Natural killer cell (primary cell): Measurements from ENCODE around the gene CALHM6. TPM values are rescaled to one million over a fixed set of nuclear protein-coding genes. Genes with fewer than 3 reads are reported as not detected.

Experiments
- ATAC-seq, 3 donors: fragments of 150-1000 bp in 2 of 3; fragments of 200-7000 bp in 1 of 3; cut with Tn5 transposase; 1 replicate in 1 of 3; 2 replicates in 2 of 3; pipeline ENCODE4 v1.10.0; 2021; ENCODE audit warnings: mild to moderate bottlenecking in 2 of 3, moderate library complexity in 2 of 3
- DNase-seq, 2 donors: peaks; one replicate each; pipeline versions ENCODE4 v3.0.0 to v3.0.0-alpha.2; 2013 to 2021; ENCODE audit warnings: mixed read lengths in 1 of 2
- H3K27ac ChIP-seq: one replicate; pipeline ENCODE4 v1.5.1; 2013; ENCODE audit warnings: mild to moderate bottlenecking, low read length
- H3K27me3 ChIP-seq: one replicate; pipeline ENCODE4 v1.6.1; 2013; ENCODE audit warnings: low read length; ENCODE audit not compliant: control insufficient read depth, insufficient read depth
- H3K36me3 ChIP-seq: one replicate; pipeline ENCODE4 v1.6.1; 2013; ENCODE audit warnings: low read length; ENCODE audit not compliant: control insufficient read depth, insufficient read depth
- H3K4me1 ChIP-seq: one replicate; pipeline ENCODE4 v1.6.1; 2013; ENCODE audit warnings: low read length; ENCODE audit not compliant: control insufficient read depth, insufficient read depth
- H3K4me3 ChIP-seq: one replicate; pipeline ENCODE4 v1.5.1; 2013; ENCODE audit warnings: low read length
- H3K9me3 ChIP-seq: one replicate; pipeline ENCODE4 v1.6.1; 2013; ENCODE audit warnings: low read length; ENCODE audit not compliant: control insufficient read depth, insufficient read depth
- H3K27ac Mint-ChIP-seq, 2 donors: one replicate each; pipeline ENCODE4 v1.8.0; 2022; ENCODE audit warnings: mild to moderate bottlenecking in 2 of 2, mixed read lengths in 2 of 2, moderate library complexity in 1 of 2
- H3K27me3 Mint-ChIP-seq, 2 donors: one replicate each; pipeline ENCODE4 v1.8.0; 2022; ENCODE audit warnings: low read depth in 2 of 2, mixed read lengths in 2 of 2
- H3K36me3 Mint-ChIP-seq: one replicate; pipeline ENCODE4 v1.8.0; 2022; ENCODE audit warnings: mixed read lengths
- H3K4me1 Mint-ChIP-seq, 2 donors: one replicate each; pipeline ENCODE4 v1.8.0; 2022; ENCODE audit warnings: mixed read lengths in 2 of 2
- H3K4me3 Mint-ChIP-seq: one replicate; pipeline ENCODE4 v1.8.0; 2022; ENCODE audit warnings: mild to moderate bottlenecking, moderate library complexity, mixed read lengths
- H3K9me3 Mint-ChIP-seq, 2 donors: one replicate each; pipeline ENCODE4 v1.8.0; 2022; ENCODE audit warnings: mixed read lengths in 2 of 2
- CTCF ChIP-seq: fragments of 200-600 bp; IDR thresholded peaks from one replicate; pipeline ENCODE4 v1.8.0; 2022; ENCODE audit warnings: antibody characterized with exemption
- WGBS: methylation state at CpG from one replicate; pipeline ENCODE4 v1.1.7; 2013; ENCODE audit warnings: missing lambda C conversion rate; ENCODE audit not compliant: insufficient coverage; 5-methylcytosine and 5-hydroxymethylcytosine counted together
- intact Hi-C: fragments of 100-400 bp; cut with micrococcal nuclease; formaldehyde crosslinking; loops from one replicate; pipeline ENCODE4 v1.14.2; 2022
- total RNA-seq, 4 donors: library from RNA; stranded (reverse); fragments of 120-200 nt in 1 of 4; gene quantifications; one replicate each; pipeline versions ENCODE4 v1.2.3 to v1.2.4, GENCODE V29; 2013 to 2022

The CALHM6 gene
- total RNA-seq, 3 donors from 2014 or later (not counting 1 experiment from before 2014, with no cell fraction given) = 7.9 to 20.6 (median 12.3) TPM

GRCh38 chr6:116444092-116444491 lies 17.1 kb upstream of the CALHM6 start:
- Histone ChIP-seq H3K4me1 (peaks cover 16% of the 10 kb centered on the region), H3K4me3 (no peak overlapping the region), H3K27ac (no peak overlapping the region), H3K36me3 (no peaks in the 10 kb centered on the region), H3K9me3 (no peaks in the 10 kb centered on the region), H3K27me3 (no peaks in the 10 kb centered on the region)
- Mint-ChIP-seq H3K27me3 (peaks cover 8 to 20% of the 10 kb centered on the region in 2 donors), H3K4me3 (peak overlapping the region; percentile 52), H3K27ac (no peak overlapping the region), H3K36me3 (no peaks in the 10 kb centered on the region), H3K4me1 (peaks cover 19 to 24% of the 10 kb centered on the region in 2 donors), H3K9me3 (no peaks in the 10 kb centered on the region)
- ATAC-seq (peak; percentile 67 to 75 (median 67)), DNase-seq (peak in 1 of 2 donors; percentile 52)
- 12% methylated on average over 1 of the region's 3 CpGs for WGBS
- peak; percentile 41 for TF ChIP-seq CTCF
- intact Hi-C loops = loop anchor here (1.0 kb wide), 1 partner anchor 88 kb away; no protein-coding TSS in a partner anchor

GRCh38 chr6:116444575-116444974 lies 16.6 kb upstream of the CALHM6 start:
- DNase-seq = no peak
- no peaks in the 10 kb centered on the region for H3K27me3 ChIP-seq
- H3K4me3 ChIP-seq = no peak overlapping the region
- Mint-ChIP-seq H3K27me3 (peaks cover 8 to 19% of the 10 kb centered on the region in 2 donors), H3K9me3 (no peaks in the 10 kb centered on the region), H3K4me1 (peaks cover 19 to 24% of the 10 kb centered on the region in 2 donors), H3K27ac (no peak overlapping the region), H3K4me3 (peak overlapping the region; percentile 52), H3K36me3 (no peaks in the 10 kb centered on the region)
- no peaks in the 10 kb centered on the region for H3K9me3 ChIP-seq
- H3K27ac ChIP-seq = no peak overlapping the region
- intact Hi-C loops = loop anchor here (1.0 kb wide), 1 partner anchor 88 kb away; no protein-coding TSS in a partner anchor
- peak; percentile 6 for TF ChIP-seq CTCF
- ATAC-seq = peak in 2 of 3 donors; percentile 25 to 31
- H3K36me3 ChIP-seq = no peaks in the 10 kb centered on the region
- WGBS = 86% methylated on average over 1 of the region's 1 CpG
- H3K4me1 ChIP-seq = peaks cover 16% of the 10 kb centered on the region

- H3K27ac ChIP-seq = no peak overlapping the region
- Mint-ChIP-seq H3K27ac (no peak overlapping the region), H3K4me3 (peak overlapping the region; percentile 32), H3K4me1 (peaks cover 19 to 24% of the 10 kb centered on the region in 2 donors), H3K36me3 (no peaks in the 10 kb centered on the region), H3K27me3 (peaks cover 8 to 17% of the 10 kb centered on the region in 2 donors), H3K9me3 (no peaks in the 10 kb centered on the region)
- H3K4me1 ChIP-seq = peaks cover 16% of the 10 kb centered on the region
- intact Hi-C loops = no loop called here
- TF ChIP-seq CTCF = no peak
- ATAC-seq (peak in 2 of 3 donors; percentile 22 to 68), DNase-seq (peak in 1 of 2 donors; percentile 22)
- H3K36me3 ChIP-seq = no peaks in the 10 kb centered on the region
- 38% methylated on average over 5 of the region's 5 CpGs for WGBS
- no peaks in the 10 kb centered on the region for H3K27me3 ChIP-seq
- no peaks in the 10 kb centered on the region for H3K9me3 ChIP-seq
- H3K4me3 ChIP-seq = no peak overlapping the region
Measured at GRCh38 chr6:116445102-116445501, 16.1 kb upstream of the CALHM6 start.

GRCh38 chr6:116446399-116446798 lies 14.8 kb upstream of the CALHM6 start:
- DNase-seq (no peak), ATAC-seq (peak in 1 of 3 donors; percentile 38)
- Histone ChIP-seq H3K27ac (no peak overlapping the region), H3K4me1 (peaks cover 20% of the 10 kb centered on the region), H3K9me3 (no peaks in the 10 kb centered on the region), H3K4me3 (no peak overlapping the region), H3K36me3 (no peaks in the 10 kb centered on the region), H3K27me3 (no peaks in the 10 kb centered on the region)
- Mint-ChIP-seq H3K4me3 (no peak overlapping the region), H3K27me3 (peaks cover 0 to 14% of the 10 kb centered on the region in 2 donors), H3K4me1 (peaks cover 24% of the 10 kb centered on the region in 2 donors), H3K36me3 (no peaks in the 10 kb centered on the region), H3K9me3 (no peaks in the 10 kb centered on the region), H3K27ac (no peak overlapping the region)
- no peak for TF ChIP-seq CTCF
- intact Hi-C loops = no loop called here
- no CpG with 5 or more reads among the region's 1 CpG for WGBS
